Gastrocnemius medialis (tissue), 4 donors: Measurements from ENCODE around the gene MAP3K12. TPM values are rescaled to one million over a fixed set of nuclear protein-coding genes. Genes with fewer than 3 reads are reported as not detected.
A peak's percentile ranks its signal among the peaks of the same experiment; 100 is the strongest.

Source experiments
- ATAC-seq, 2 donors: fragments of 150-250 bp; one replicate each; pipeline ENCODE4 v1.9.1; 2016
- DNase-seq, 2 donors: peaks; one replicate each; pipeline ENCODE4 v3.0.0-alpha.2; 2019
- H3K27ac ChIP-seq, 4 donors: fragments of 200-600 bp; sonication (generic); 1 replicate in 1 of 4; 2 replicates in 3 of 4; pipeline ENCODE4 v1.5.1; 2016 to 2018; ENCODE audit warnings: mild to moderate bottlenecking in 2 of 4, moderate library complexity in 1 of 4
- H3K27me3 ChIP-seq, 3 donors: fragments of 200-600 bp; sonication (generic) in 2 of 3; 1 replicate in 1 of 3; 2 replicates in 2 of 3; pipeline versions ENCODE4 v1.5.1 to v1.6.0; 2016 to 2019; ENCODE audit warnings: mild to moderate bottlenecking in 1 of 3, moderate library complexity in 1 of 3
- H3K36me3 ChIP-seq, 2 donors: fragments of 200-600 bp; sonication (generic) in 1 of 2; one replicate each; pipeline ENCODE4 v1.5.1; 2017 to 2018
- H3K4me1 ChIP-seq, 2 donors: fragments of 200-600 bp; sonication (generic) in 1 of 2; one replicate each; pipeline ENCODE4 v1.5.1; 2016 to 2017; ENCODE audit warnings: mild to moderate bottlenecking in 2 of 2
- H3K4me3 ChIP-seq, 4 donors: fragments of 200-600 bp; sonication (generic) in 3 of 4; 1 replicate in 1 of 4; 2 replicates in 3 of 4; pipeline ENCODE4 v1.5.1; 2016 to 2019; ENCODE audit warnings: mild to moderate bottlenecking in 2 of 4
- H3K9me3 ChIP-seq, 3 donors: fragments of 200-600 bp; sonication (generic) in 2 of 3; 1 replicate in 1 of 3; 2 replicates in 2 of 3; pipeline ENCODE4 v1.5.1; 2016 to 2019
- POLR2A ChIP-seq, 2 donors: fragments of 450-650 bp; IDR thresholded peaks; one replicate each; pipeline ENCODE4 v1.6.1; 2017; ENCODE audit warnings: antibody characterized with exemption in 2 of 2, mild to moderate bottlenecking in 2 of 2, moderate library complexity in 2 of 2
- in situ Hi-C, 4 donors: fragments of 200-750 bp; cut with MboI; loops; one replicate each; pipeline versions ENCODE4 v1.15.0 to v1.8.0; 2017; ENCODE audit warnings: low sequenced_read_pairs in 4 of 4
- intact Hi-C: fragments of 100-400 bp; cut with DNase I; formaldehyde crosslinking; loops from one replicate; pipeline ENCODE4 v1.15.1; 2023; ENCODE audit warnings: low total_unique reads
- total RNA-seq, 4 donors: library from RNA; depleted of rRNA; stranded (reverse); fragments of >200 nt; gene quantifications; one replicate each; pipeline versions ENCODE4 v1.1.0 to v1.2.3, GENCODE V29; 2016
- TF ChIP-seq, protein P1 (sequence below), 5 experiments: fragments of 450-650 bp in 3 of 5; fragments of 200-600 bp in 2 of 5; sonication (generic) in 2 of 5; IDR thresholded peaks in 4 of 5; conservative IDR thresholded peaks in 1 of 5; 1 replicate in 4 of 5; 2 replicates in 1 of 5; pipeline ENCODE4 v1.5.1; 2016 to 2019; ENCODE audit warnings: antibody characterized with exemption in 5 of 5, mild to moderate bottlenecking in 3 of 5, moderate library complexity in 3 of 5

MAP3K12 gene
- total RNA-seq, 4 donors from 2014 or later, result 1.1 to 9.9 (median 3.8) TPM

DNA sequence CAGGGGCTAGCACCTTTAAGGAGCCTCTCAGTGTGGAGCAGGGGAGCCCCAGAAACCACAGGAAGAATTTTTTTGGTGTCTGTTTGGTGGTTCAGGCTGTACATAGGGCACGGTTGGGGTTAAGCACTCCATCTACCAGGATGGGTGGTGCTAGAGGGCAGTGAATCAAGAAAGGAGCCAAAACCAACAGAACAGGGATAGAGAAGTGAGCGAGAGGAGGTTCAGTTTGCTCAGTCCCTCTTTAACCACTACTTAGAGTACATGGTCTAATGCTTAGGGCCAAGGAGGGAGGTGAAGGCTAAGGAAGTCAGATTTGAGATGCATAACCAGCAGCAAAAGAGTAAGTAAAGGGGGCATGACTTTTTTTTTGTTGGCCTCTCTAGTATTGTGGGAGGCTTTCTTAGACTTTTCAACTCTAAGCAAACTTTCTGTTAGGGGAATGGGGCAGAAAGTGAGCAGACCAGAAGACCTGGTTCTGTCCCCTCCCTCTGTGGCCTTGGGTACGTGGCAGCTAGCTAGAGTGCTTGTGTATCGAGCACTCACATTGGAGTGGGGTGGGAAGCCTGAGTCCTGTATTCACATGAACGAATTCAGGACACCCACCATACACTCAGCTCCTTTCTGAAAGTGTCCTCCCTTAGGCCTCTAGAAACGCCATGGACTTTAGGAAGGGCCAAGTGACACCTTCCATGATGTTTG is 14.6 kb upstream of the MAP3K12 start:
- DNase-seq, result no peak
- ATAC-seq, result no peak
- Histone ChIP-seq H3K4me1 (peaks cover 0 to under 1% of the 10 kb centered on the region in 2 donors), H3K36me3 (peaks cover 0 to 84% of the 10 kb centered on the region in 2 donors), H3K4me3 (no peak overlapping the region), H3K27me3 (no peaks in the 10 kb centered on the region), H3K9me3 (no peaks in the 10 kb centered on the region), H3K27ac (no peak overlapping the region)
- no peak for TF ChIP-seq POLR2A (IDR thresholded peaks at IDR 0.05)
- TF ChIP-seq, protein P1, sequence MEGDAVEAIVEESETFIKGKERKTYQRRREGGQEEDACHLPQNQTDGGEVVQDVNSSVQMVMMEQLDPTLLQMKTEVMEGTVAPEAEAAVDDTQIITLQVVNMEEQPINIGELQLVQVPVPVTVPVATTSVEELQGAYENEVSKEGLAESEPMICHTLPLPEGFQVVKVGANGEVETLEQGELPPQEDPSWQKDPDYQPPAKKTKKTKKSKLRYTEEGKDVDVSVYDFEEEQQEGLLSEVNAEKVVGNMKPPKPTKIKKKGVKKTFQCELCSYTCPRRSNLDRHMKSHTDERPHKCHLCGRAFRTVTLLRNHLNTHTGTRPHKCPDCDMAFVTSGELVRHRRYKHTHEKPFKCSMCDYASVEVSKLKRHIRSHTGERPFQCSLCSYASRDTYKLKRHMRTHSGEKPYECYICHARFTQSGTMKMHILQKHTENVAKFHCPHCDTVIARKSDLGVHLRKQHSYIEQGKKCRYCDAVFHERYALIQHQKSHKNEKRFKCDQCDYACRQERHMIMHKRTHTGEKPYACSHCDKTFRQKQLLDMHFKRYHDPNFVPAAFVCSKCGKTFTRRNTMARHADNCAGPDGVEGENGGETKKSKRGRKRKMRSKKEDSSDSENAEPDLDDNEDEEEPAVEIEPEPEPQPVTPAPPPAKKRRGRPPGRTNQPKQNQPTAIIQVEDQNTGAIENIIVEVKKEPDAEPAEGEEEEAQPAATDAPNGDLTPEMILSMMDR (IDR thresholded peaks at IDR 0.05 in 4 of 5, conservative IDR thresholded peaks at IDR 0.05 in 1 of 5), result no peak
- in situ Hi-C loops (loop anchor here in 2 of 4 donors (10.0 kb wide), 1 partner anchor 159 kb away; no protein-coding TSS in a partner anchor), intact Hi-C loops (no loop called here)

DNA sequence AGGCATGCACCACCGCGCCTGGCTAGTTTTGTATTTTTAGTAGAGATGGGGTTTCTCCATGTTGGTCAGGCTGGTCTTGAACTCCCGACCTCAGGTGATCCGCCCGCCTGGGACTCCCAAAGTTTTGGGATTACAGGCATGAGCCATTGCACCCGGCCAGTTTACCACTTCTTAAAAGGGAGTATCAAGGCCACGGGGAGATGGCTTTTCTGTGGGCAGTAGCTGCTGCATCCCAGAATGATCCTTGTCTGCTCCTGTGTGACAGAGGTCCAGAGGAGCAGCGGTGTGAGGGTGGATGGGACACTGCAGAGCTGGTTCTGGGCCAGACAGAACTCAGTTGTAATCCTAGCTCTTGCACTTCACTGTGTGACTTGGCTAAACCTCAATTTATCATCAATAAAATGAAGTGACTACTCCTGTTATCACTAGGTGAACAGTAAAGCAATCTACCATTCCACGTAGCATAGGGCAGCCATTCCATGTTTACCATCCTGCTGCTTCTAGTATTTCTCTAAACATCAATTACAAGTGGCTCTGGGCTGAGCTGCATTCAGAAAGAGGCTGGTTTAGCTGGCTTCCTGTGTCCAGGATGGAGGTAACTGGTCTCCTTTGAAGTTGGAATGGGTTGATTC is 11.0 kb upstream of the MAP3K12 start:
- in situ Hi-C loops (loop anchor here in 2 of 4 donors (10.0 kb wide), 1 partner anchor 155 kb away; no protein-coding TSS in a partner anchor), intact Hi-C loops (no loop called here)
- Histone ChIP-seq H3K4me3 (no peak overlapping the region), H3K27me3 (no peaks in the 10 kb centered on the region), H3K4me1 (peaks cover 0 to 4% of the 10 kb centered on the region in 2 donors), H3K9me3 (no peaks in the 10 kb centered on the region), H3K36me3 (peaks cover 0 to 68% of the 10 kb centered on the region in 2 donors), H3K27ac (no peak overlapping the region)
- TF ChIP-seq, protein P1 (IDR thresholded peaks at IDR 0.05 in 4 of 5, conservative IDR thresholded peaks at IDR 0.05 in 1 of 5), result no peak
- TF ChIP-seq POLR2A (IDR thresholded peaks at IDR 0.05), result no peak
- ATAC-seq, result no peak
- DNase-seq, result no peak

DNA sequence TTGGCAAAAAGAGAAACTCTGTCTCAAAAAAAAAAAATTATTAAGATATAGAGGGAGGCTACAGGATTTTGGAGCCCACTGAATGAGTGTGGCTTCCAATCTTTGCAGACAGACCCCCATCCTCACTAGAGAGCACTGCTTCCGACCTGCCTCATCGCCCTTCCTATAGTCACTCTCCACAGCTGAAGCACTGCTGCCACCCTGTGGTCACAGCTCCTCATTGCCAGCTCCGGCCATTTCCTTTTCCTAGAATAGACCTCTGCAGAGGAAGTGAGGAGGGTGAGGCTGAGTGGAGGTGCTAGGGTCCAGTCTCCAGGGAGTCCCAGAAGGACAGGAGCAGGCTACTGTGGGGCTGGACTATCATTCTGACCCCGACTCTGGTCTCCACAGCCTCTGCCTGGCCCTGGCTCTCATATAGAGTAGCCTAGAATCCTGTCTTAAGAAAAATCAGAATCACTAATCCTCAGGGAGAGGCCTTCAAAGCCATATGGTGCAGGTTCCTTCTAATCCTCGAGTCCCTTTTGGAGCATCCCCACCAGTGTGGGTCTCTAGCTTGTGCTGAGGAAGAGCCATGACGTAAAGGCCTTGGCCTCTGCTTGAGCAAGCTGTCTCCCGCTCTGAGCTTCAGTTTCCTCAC is 9.4 kb upstream of the MAP3K12 start:
- in situ Hi-C loops (loop anchor here in 2 of 4 donors (10.0 kb wide), 2 partner anchors 64 to 184 kb away; partner anchors contain the start of genes AAAS (in 1 of the 2) and PRR13 (in 1 of the 2)), intact Hi-C loops (loop anchor here (1.0 to 2.0 kb wide), 3 partner anchors 88 to 184 kb away; no protein-coding TSS in a partner anchor)
- Histone ChIP-seq H3K4me1 (peaks cover 0 to 10% of the 10 kb centered on the region in 2 donors), H3K4me3 (no peak overlapping the region), H3K27me3 (no peaks in the 10 kb centered on the region), H3K36me3 (peaks cover 0 to 52% of the 10 kb centered on the region in 2 donors), H3K27ac (peak overlapping the region in 3 of 4 donors; percentile 44 to 55 (median 48)), H3K9me3 (no peaks in the 10 kb centered on the region)
- peak; percentile 91 to 92 for ATAC-seq
- TF ChIP-seq, protein P1 (IDR thresholded peaks at IDR 0.05 in 4 of 5, conservative IDR thresholded peaks at IDR 0.05 in 1 of 5), result peak; percentile 84 to 94 (median 90)
- TF ChIP-seq POLR2A (IDR thresholded peaks at IDR 0.05), result no peak
- peak; percentile 65 to 79 for DNase-seq

DNA sequence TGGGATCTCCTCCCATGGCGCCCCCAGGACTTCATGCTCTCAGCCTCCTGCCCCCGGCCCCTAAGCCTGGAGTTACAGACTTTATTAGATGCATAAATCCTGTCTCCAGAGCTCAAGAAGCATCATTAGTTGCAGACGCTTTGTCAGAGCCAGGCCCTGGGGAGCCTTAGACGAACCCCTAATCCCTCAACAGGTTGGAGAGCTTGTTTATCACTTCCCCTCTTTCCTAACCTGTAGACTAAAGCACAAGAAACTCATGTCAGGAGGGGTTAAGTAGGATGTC is 8.3 kb upstream of the MAP3K12 start:
- H3K9me3 ChIP-seq, result no peaks in the 10 kb centered on the region
- H3K27ac ChIP-seq, result no peak overlapping the region
- H3K27me3 ChIP-seq, result no peaks in the 10 kb centered on the region
- H3K36me3 ChIP-seq, result peaks cover 0 to 41% of the 10 kb centered on the region in 2 donors
- H3K4me1 ChIP-seq, result peaks cover under 1 to 12% of the 10 kb centered on the region in 2 donors
- no peak for ATAC-seq
- in situ Hi-C loops, result loop anchor here in 2 of 4 donors (10.0 kb wide), 2 partner anchors 63 to 183 kb away; partner anchors contain the start of genes AAAS (in 1 of the 2) and PRR13 (in 1 of the 2)
- intact Hi-C loops, result no loop called here
- H3K4me3 ChIP-seq, result no peak overlapping the region
- TF ChIP-seq, protein P1 (IDR thresholded peaks at IDR 0.05 in 4 of 5, conservative IDR thresholded peaks at IDR 0.05 in 1 of 5), result no peak
- TF ChIP-seq POLR2A (IDR thresholded peaks at IDR 0.05), result no peak
- DNase-seq, result no peak
